HEK293 (cell line): ENCODE measurements around the gene P2RX4.
A peak's percentile ranks its signal among the peaks of the same experiment; 100 is the strongest.

Source experiments
- CTCF ChIA-PET: fragments of 350-600 bp; formaldehyde crosslinking; extraction: SDS; loops from one replicate; lab custom pipeline; 2021; ENCODE audit warnings: antibody characterized with exemption; lab: Yijun Ruan, JAX
- POLR2A ChIA-PET: fragments of 300-600 bp; formaldehyde crosslinking; extraction: SDS; loops from one replicate; lab custom pipeline; 2020; ENCODE audit warnings: antibody characterized with exemption, inconsistent platforms; lab: Yijun Ruan, JAX
- H3K27ac ChIP-seq: fragments of 200-500 bp; sonication (Bioruptor generic); 2 replicates; pipeline ENCODE4 v1.5.1; 2014; ENCODE audit warnings: low read depth, low read length, control low read depth, inconsistent platforms; ENCODE audit errors: extremely low read depth
- H3K36me3 ChIP-seq, 2 experiments: fragments of 200-500 bp in 1 of 2; sonication (Bioruptor generic) in 1 of 2; 1 replicate in 1 of 2; 2 replicates in 1 of 2; pipeline ENCODE4 v1.5.1; 2014 to 2017; ENCODE audit warnings: inconsistent platforms in 2 of 2, low read length in 2 of 2; ENCODE audit not compliant: control insufficient read depth in 2 of 2, insufficient read depth in 1 of 2
- H3K4me1 ChIP-seq: fragments of 200-500 bp; sonication (Bioruptor generic); 2 replicates; pipeline ENCODE4 v1.5.1; 2014; ENCODE audit warnings: mild to moderate bottlenecking, low read length, inconsistent platforms; ENCODE audit not compliant: control insufficient read depth, insufficient read depth
- H3K4me3 ChIP-seq: 2 replicates; pipeline ENCODE4 v1.5.1; 2011; ENCODE audit warnings: low read depth, mild to moderate bottlenecking, control low read depth, low read length, moderate library complexity
- H3K9me3 ChIP-seq: fragments of 200-500 bp; sonication (Bioruptor generic); 2 replicates; pipeline ENCODE4 v1.5.1; 2014; ENCODE audit warnings: low read depth, low read length, inconsistent platforms; ENCODE audit not compliant: control insufficient read depth, insufficient read depth
- GLI4 ChIP-seq: fragments of 450-650 bp; formaldehyde crosslinking; IDR thresholded peaks from 2 replicates; pipeline ENCODE4 v1.5.1; 2016; ENCODE audit warnings: missing biosample characterization, missing genetic modification characterization
- HIC1 ChIP-seq: fragments of 450-650 bp; formaldehyde crosslinking; IDR thresholded peaks from 2 replicates; pipeline ENCODE4 v1.5.1; 2016; ENCODE audit warnings: missing biosample characterization, missing genetic modification characterization
- PRDM4 ChIP-seq: fragments of 450-650 bp; formaldehyde crosslinking; IDR thresholded peaks from 2 replicates; pipeline ENCODE4 v1.5.1; 2017; ENCODE audit warnings: missing biosample characterization, missing genetic modification characterization
- PRDM6 ChIP-seq: fragments of 450-650 bp; formaldehyde crosslinking; IDR thresholded peaks from 2 replicates; pipeline ENCODE4 v1.5.1; 2017; ENCODE audit warnings: missing biosample characterization, missing genetic modification characterization
- SCRT1 ChIP-seq: fragments of 450-650 bp; formaldehyde crosslinking; IDR thresholded peaks from 2 replicates; pipeline ENCODE4 v1.5.1; 2016; ENCODE audit warnings: missing biosample characterization, missing genetic modification characterization, borderline replicate concordance
- TRIM28 ChIP-seq: IDR thresholded peaks from 2 replicates; pipeline ENCODE4 v1.6.1; 2011; ENCODE audit warnings: low read length, control low read depth, borderline replicate concordance
- ZBTB17 ChIP-seq: fragments of 450-650 bp; formaldehyde crosslinking; IDR thresholded peaks from 2 replicates; pipeline ENCODE4 v1.5.1; 2016; ENCODE audit warnings: missing biosample characterization, missing genetic modification characterization
- ZBTB48 ChIP-seq: fragments of 450-650 bp; formaldehyde crosslinking; IDR thresholded peaks from 2 replicates; pipeline ENCODE4 v1.5.1; 2016; ENCODE audit warnings: missing biosample characterization, missing genetic modification characterization
- ZNF114 ChIP-seq: fragments of 450-650 bp; formaldehyde crosslinking; IDR thresholded peaks from 2 replicates; pipeline ENCODE4 v1.5.0; 2017; ENCODE audit warnings: missing biosample characterization, missing genetic modification characterization
- ZNF157 ChIP-seq: fragments of 450-650 bp; formaldehyde crosslinking; IDR thresholded peaks from 2 replicates; pipeline ENCODE4 v1.5.1; 2016; ENCODE audit warnings: missing biosample characterization, missing genetic modification characterization
- ZNF2 ChIP-seq: fragments of 450-650 bp; formaldehyde crosslinking; IDR thresholded peaks from 2 replicates; pipeline ENCODE4 v1.5.1; 2016; ENCODE audit warnings: missing biosample characterization, missing genetic modification characterization
- ZNF248 ChIP-seq: fragments of 450-650 bp; formaldehyde crosslinking; IDR thresholded peaks from 2 replicates; pipeline ENCODE4 v1.5.1; 2017; ENCODE audit warnings: missing biosample characterization, missing genetic modification characterization
- ZNF26 ChIP-seq: fragments of 450-650 bp; formaldehyde crosslinking; IDR thresholded peaks from 2 replicates; pipeline ENCODE4 v1.5.1; 2016; ENCODE audit warnings: missing biosample characterization, missing genetic modification characterization
- ZNF37A ChIP-seq: fragments of 450-650 bp; IDR thresholded peaks from 2 replicates; pipeline ENCODE4 v1.5.1; 2018; ENCODE audit warnings: missing biosample characterization, missing genetic modification characterization
- ZNF394 ChIP-seq: fragments of 450-650 bp; formaldehyde crosslinking; IDR thresholded peaks from 2 replicates; pipeline ENCODE4 v1.5.1; 2016; ENCODE audit warnings: missing biosample characterization, missing genetic modification characterization, mild to moderate bottlenecking, moderate library complexity, borderline replicate concordance
- ZNF416 ChIP-seq: fragments of 450-650 bp; formaldehyde crosslinking; IDR thresholded peaks from 2 replicates; pipeline ENCODE4 v1.5.1; 2016; ENCODE audit warnings: missing biosample characterization, missing genetic modification characterization
- ZNF48 ChIP-seq: fragments of 450-650 bp; formaldehyde crosslinking; IDR thresholded peaks from 2 replicates; pipeline ENCODE4 v1.5.1; 2016; ENCODE audit warnings: missing biosample characterization, missing genetic modification characterization
- ZNF530 ChIP-seq: fragments of 450-650 bp; formaldehyde crosslinking; IDR thresholded peaks from 2 replicates; pipeline ENCODE4 v1.5.1; 2016; ENCODE audit warnings: low read depth, missing biosample characterization, missing genetic modification characterization
- ZNF548 ChIP-seq: fragments of 450-650 bp; formaldehyde crosslinking; IDR thresholded peaks from 2 replicates; pipeline ENCODE4 v1.5.1; 2016; ENCODE audit warnings: missing biosample characterization, missing genetic modification characterization
- ZNF571 ChIP-seq: fragments of 450-650 bp; formaldehyde crosslinking; IDR thresholded peaks from 2 replicates; pipeline ENCODE4 v1.5.0; 2017; ENCODE audit warnings: missing biosample characterization, missing genetic modification characterization
- ZNF585B ChIP-seq: fragments of 450-650 bp; formaldehyde crosslinking; IDR thresholded peaks from 2 replicates; pipeline ENCODE4 v1.5.1; 2016; ENCODE audit warnings: missing biosample characterization, missing genetic modification characterization
- ZNF623 ChIP-seq: fragments of 450-650 bp; formaldehyde crosslinking; IDR thresholded peaks from 2 replicates; pipeline ENCODE4 v1.5.1; 2016; ENCODE audit warnings: missing biosample characterization, missing genetic modification characterization
- ZNF626 ChIP-seq: fragments of 450-650 bp; sonication (Bioruptor Pico); formaldehyde crosslinking; IDR thresholded peaks from 2 replicates; pipeline ENCODE4 v1.5.1; 2018; ENCODE audit warnings: missing biosample characterization, missing genetic modification characterization, inconsistent platforms
- ZSCAN16 ChIP-seq: fragments of 450-650 bp; formaldehyde crosslinking; IDR thresholded peaks from 2 replicates; pipeline ENCODE4 v1.5.1; 2016; ENCODE audit warnings: missing biosample characterization, missing genetic modification characterization

Gene P2RX4

GRCh38 chr12:121188227-121188626 is 21.7 kb upstream of the P2RX4 start:
- Histone ChIP-seq H3K36me3 (no peaks in the 10 kb centered on the region), H3K27ac (no peak overlapping the region), H3K9me3 (no peaks in the 10 kb centered on the region), H3K4me3 (no peak overlapping the region), H3K4me1 (no peaks in the 10 kb centered on the region)
- CTCF ChIA-PET = interaction anchor here (1.5 kb wide), 1 partner anchor 183 kb away, joined by 3 read pairs; no protein-coding TSS in a partner anchor
- TF ChIP-seq ZNF623 (tag by site-specific recombination) (peak; percentile 97), ZNF626 (tag by site-specific recombination) (no peak), ZNF2 (tag by site-specific recombination) (no peak), ZNF416 (tag by site-specific recombination) (no peak)
- POLR2A ChIA-PET = no interaction called here

GRCh38 chr12:121189131-121189530 is 20.8 kb upstream of the P2RX4 start:
- no peaks in the 10 kb centered on the region for H3K4me1 ChIP-seq
- no peaks in the 10 kb centered on the region for H3K9me3 ChIP-seq
- no peak overlapping the region for H3K4me3 ChIP-seq
- TF ChIP-seq GLI4 (tag by site-specific recombination) (no peak), ZNF48 (tag by site-specific recombination) (no peak), ZNF26 (tag by site-specific recombination) (no peak), PRDM6 (tag by site-specific recombination) (no peak), ZNF248 (tag by site-specific recombination) (no peak), ZNF530 (tag by site-specific recombination) (no peak), ZNF585B (no peak), ZNF548 (tag by site-specific recombination) (no peak), ZSCAN16 (tag by site-specific recombination) (no peak), PRDM4 (tag by site-specific recombination) (no peak), TRIM28 (no peak)
- no peaks in the 10 kb centered on the region for H3K36me3 ChIP-seq
- CTCF ChIA-PET = interaction anchor here (1.5 kb wide), 1 partner anchor 184 kb away, joined by 3 read pairs; no protein-coding TSS in a partner anchor
- POLR2A ChIA-PET = interaction anchor here (0.7 kb wide), 1 partner anchor 1295 kb away, joined by 3 read pairs; no protein-coding TSS in a partner anchor
- H3K27ac ChIP-seq = no peak overlapping the region

- H3K36me3 ChIP-seq = no peaks in the 10 kb centered on the region
- ChIA-PET CTCF (interaction anchor here (0.7 kb wide), 1 partner anchor 33 kb away, joined by 3 read pairs; no protein-coding TSS in a partner anchor), POLR2A (interaction anchor here (0.7 kb wide), 1 partner anchor 1294 kb away, joined by 3 read pairs; no protein-coding TSS in a partner anchor)
- no peak overlapping the region for H3K4me3 ChIP-seq
- H3K4me1 ChIP-seq = no peaks in the 10 kb centered on the region
- no peaks in the 10 kb centered on the region for H3K9me3 ChIP-seq
- H3K27ac ChIP-seq = no peak overlapping the region
- no peak for TF ChIP-seq ZBTB48
- no peak for TF ChIP-seq ZNF394
- TF ChIP-seq SCRT1 (tag by site-specific recombination) = no peak
- no peak for TF ChIP-seq HIC1
- no peak for TF ChIP-seq ZNF157
- TF ChIP-seq ZNF37A = no peak
- TF ChIP-seq ZBTB17 (tag by site-specific recombination) = no peak
- no peak for TF ChIP-seq ZNF114 (tag by site-specific recombination)
- no peak for TF ChIP-seq ZNF571 (tag by site-specific recombination)
Observed at GRCh38 chr12:121189619-121190155, 20.2 kb upstream of the P2RX4 start.
